ENCODE data around the gene SLC36A2.

Gene SLC36A2

GRCh38 chr5:151283120-151283825, 64.1 kb downstream of the SLC36A2 start:
- no peak for DNase-seq (ENCODE audit: low spot score)

DNA sequence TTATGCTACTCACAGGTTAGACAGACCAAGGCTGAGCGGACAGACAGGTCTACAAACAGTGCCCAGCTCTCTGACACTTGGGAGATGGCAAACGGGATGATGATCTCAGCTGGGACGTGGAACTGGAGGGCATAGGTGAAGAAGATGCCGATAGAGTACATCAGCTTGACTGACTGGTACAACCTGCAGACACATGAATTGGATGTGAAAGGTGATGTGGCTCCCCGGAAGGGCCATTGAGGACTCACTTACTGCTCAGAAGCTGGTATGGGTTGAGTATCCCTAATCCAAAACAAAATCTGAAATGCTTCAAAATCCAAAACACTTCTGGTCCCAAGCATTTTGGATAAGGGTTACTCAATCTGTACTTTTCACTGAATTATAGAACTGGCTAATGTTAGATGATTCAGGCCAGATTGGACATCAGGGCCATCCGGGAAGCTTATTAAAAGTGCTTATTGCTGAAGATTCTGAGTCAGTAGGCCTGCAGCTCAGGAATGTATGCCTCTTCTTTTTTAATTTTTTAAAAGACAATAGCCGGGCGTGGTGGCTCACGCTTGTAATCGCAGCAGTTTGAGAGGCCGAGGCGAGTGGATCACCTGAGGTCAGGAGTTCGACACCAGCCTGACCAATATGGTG, 66.2 kb downstream of the SLC36A2 start:
- DNase-seq (ENCODE audit: low spot score): no peak

DNA sequence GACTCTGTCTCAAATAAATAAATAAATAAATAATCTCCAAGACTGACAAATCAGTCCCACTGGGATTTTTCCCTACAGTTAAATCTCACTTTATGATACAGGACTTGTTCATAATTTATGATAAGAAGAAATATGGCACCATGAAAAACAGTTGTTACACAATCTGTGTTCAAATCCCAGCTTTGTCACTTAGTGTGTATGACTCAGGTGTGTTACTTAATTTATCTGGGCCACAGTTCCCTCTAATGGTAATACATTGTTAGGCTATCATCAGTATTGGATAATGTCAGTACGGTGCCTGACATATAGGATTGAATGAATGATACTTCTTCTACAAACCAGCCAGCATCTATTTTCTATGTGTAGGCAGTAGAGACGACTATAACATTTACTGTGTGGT, 66.9 kb downstream of the SLC36A2 start:
- DNase-seq (ENCODE audit: low spot score): no peak

DNA sequence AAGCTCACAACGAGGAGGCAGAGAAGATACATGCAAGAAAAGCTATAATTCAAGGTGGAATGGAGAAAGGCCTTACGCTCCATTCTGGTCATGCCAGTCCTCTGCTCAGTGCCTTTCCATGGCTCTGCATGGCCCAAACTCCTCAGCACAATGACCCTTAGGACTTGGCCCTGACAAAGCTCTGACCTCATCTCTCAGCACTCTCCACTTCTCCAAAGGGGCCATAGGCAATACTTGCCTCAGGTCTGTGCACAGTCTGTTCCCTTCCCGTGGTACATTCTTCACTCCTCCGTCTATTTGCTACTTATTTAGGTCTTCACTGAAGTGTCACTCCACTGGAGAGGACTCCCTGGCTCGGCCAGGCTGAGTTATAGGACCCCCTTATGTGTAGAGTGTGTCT, 68.5 kb downstream of the SLC36A2 start:
- DNase-seq (ENCODE audit: low spot score): no peak

- DNase-seq (ENCODE audit: low spot score): no peak
These were observed 71.6 kb downstream of the SLC36A2 start for GRCh38 chr5:151275803-151276202.

DNA sequence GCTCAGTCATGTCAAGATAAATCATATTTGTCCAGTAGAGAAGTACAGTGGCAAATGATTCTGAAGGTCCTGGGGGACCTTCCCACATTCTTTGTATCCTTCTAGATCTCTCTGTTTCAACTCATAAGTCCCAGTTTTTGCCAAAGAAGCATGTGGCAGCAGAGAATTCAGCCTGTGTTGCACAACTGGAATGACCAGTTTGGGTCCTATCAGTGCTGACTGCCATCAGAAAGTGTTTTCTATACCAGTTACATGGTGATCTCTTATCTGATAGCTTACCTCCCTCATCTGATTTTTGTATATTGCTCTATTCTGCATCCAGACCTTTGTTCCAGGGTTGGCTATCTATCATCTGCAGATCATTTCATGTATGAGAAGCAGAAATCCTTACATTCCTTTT, 72.7 kb downstream of the SLC36A2 start:
- no peak for DNase-seq (ENCODE audit: low spot score)

DNA sequence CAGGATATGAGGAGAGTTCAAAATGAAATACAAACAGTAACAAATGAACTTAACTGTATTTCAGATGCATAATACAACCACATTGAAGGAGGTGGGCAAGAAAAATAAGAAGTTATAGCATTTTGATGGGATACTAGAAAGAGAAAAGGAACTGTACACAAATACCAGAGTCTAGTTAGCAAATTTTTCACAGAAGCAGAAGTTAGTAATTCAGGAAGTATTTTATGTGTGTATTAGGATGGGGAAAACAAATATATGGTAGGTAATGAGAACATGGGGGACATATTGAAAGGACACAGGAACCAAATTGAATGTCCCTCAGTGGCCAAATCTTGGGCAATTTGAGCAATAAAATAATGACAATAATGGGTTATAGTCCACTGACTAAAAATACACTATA, 76.0 kb downstream of the SLC36A2 start:
- no peak for DNase-seq (ENCODE audit: low spot score)

GRCh38 chr5:151270599-151270998, 76.8 kb downstream of the SLC36A2 start:
- no peak for DNase-seq (ENCODE audit: low spot score)

- no peak for DNase-seq (ENCODE audit: low spot score)
These were observed 79.7 kb downstream of the SLC36A2 start for GRCh38 chr5:151267491-151268260.
